CD4-positive, CD25-positive, alpha-beta regulatory T cell (primary cell): ENCODE results near the gene CYB561D1. TPM values are rescaled to one million over a fixed set of nuclear protein-coding genes. Genes with fewer than 3 reads are reported as not detected.
A peak's percentile ranks its signal among the peaks of the same experiment; 100 is the strongest.
"Not testable (repeated sequence)": the region's sequence is repeated elsewhere in the genome, so short reads cannot be mapped to it uniquely, and the experiment has no call there.

Experiments
- ATAC-seq, 2 donors: fragments of 150-1000 bp; cut with Tn5 transposase; one replicate each; pipeline ENCODE4 v1.10.0; 2021; ENCODE audit warnings: low read depth in 2 of 2, moderate number of reproducible peaks in 2 of 2, moderate library complexity in 1 of 2
- DNase-seq, 3 donors: peaks; one replicate each; pipeline versions ENCODE4 v3.0.0 to v3.0.0-alpha.2; 2012 to 2022; ENCODE audit warnings: mixed read lengths in 1 of 3
- H3K27ac ChIP-seq: one replicate; pipeline ENCODE4 v1.7.0; 2013; ENCODE audit warnings: mild to moderate bottlenecking, low read length; ENCODE audit not compliant: insufficient read depth, poor library complexity, severe bottlenecking
- H3K27me3 ChIP-seq: one replicate; pipeline ENCODE4 v1.7.0; 2013; ENCODE audit warnings: low read length; ENCODE audit not compliant: control insufficient read depth, insufficient read depth
- H3K36me3 ChIP-seq: one replicate; pipeline ENCODE4 v1.7.0; 2013; ENCODE audit warnings: mild to moderate bottlenecking, low read length, moderate library complexity; ENCODE audit not compliant: control insufficient read depth, insufficient read depth
- H3K4me1 ChIP-seq: 2 replicates; pipeline ENCODE4 v1.7.0; 2013; ENCODE audit warnings: mild to moderate bottlenecking, low read length; ENCODE audit not compliant: insufficient read depth, control insufficient read depth, poor library complexity, severe bottlenecking
- H3K4me3 ChIP-seq: one replicate; pipeline ENCODE4 v1.7.0; 2013; ENCODE audit warnings: low read depth, mild to moderate bottlenecking, low read length, moderate library complexity
- H3K9me3 ChIP-seq, 2 experiments: 1 replicate in 1 of 2; 2 replicates in 1 of 2; pipeline ENCODE4 v1.7.0; 2013; ENCODE audit warnings: low read length in 2 of 2, mild to moderate bottlenecking in 1 of 2, moderate library complexity in 1 of 2; ENCODE audit not compliant: control insufficient read depth in 2 of 2
- H3K27ac Mint-ChIP-seq, 3 donors: one replicate each; pipeline ENCODE4 v1.8.0; 2020 to 2022; ENCODE audit warnings: mild to moderate bottlenecking in 3 of 3, mixed read lengths in 3 of 3, moderate library complexity in 2 of 3
- H3K27me3 Mint-ChIP-seq: one replicate; pipeline ENCODE4 v1.8.0; 2022; ENCODE audit warnings: mild to moderate bottlenecking, mixed read lengths
- H3K36me3 Mint-ChIP-seq: one replicate; pipeline ENCODE4 v1.8.0; 2020; ENCODE audit warnings: mixed read lengths
- H3K4me1 Mint-ChIP-seq, 4 donors: one replicate each; pipeline ENCODE4 v1.8.0; 2020 to 2022; ENCODE audit warnings: mixed read lengths in 4 of 4, mild to moderate bottlenecking in 1 of 4
- H3K4me3 Mint-ChIP-seq, 4 donors: one replicate each; pipeline ENCODE4 v1.8.0; 2020 to 2022; ENCODE audit warnings: mild to moderate bottlenecking in 4 of 4, mixed read lengths in 4 of 4, moderate library complexity in 3 of 4
- H3K9me3 Mint-ChIP-seq, 7 donors: one replicate each; pipeline ENCODE4 v1.8.0; 2020 to 2022; ENCODE audit warnings: mixed read lengths in 7 of 7, mild to moderate bottlenecking in 3 of 7, moderate library complexity in 2 of 7
- polyA plus RNA-seq, 4 donors: library from polyadenylated mRNA; unstranded; fragments of 300-500 nt; fragmentation: Illumina TruSeq; gene quantifications; one replicate each; pipeline ENCODE4 v1.2.3, GENCODE V29; 2021
- total RNA-seq: library from RNA; stranded (reverse); gene quantifications from one replicate; pipeline ENCODE4 v1.2.3, GENCODE V29; 2022

Gene CYB561D1
- total RNA-seq (30.7 TPM), polyA plus RNA-seq (10 to 100 TPM; 11.5 to 22.7 (median 18.7) TPM)

- peaks cover 53% of the 10 kb centered on the region for H3K4me1 ChIP-seq
- H3K4me3 ChIP-seq: peak within 1 kb of the TSS; percentile 80
- H3K36me3 ChIP-seq: peaks cover 34% of the 10 kb centered on the region
- peak within 1 kb of the TSS; percentile 76 for H3K27ac ChIP-seq
- ATAC-seq: peak; percentile 89 to 91
- DNase-seq: peak; percentile 85 to 92 (median 91)
- Mint-ChIP-seq H3K27me3 (peaks cover 4% of the 10 kb centered on the region), H3K27ac (peak within 1 kb of the TSS; percentile 72 to 90 (median 77)), H3K4me1 (peaks cover 7 to 56% (median 41%) of the 10 kb centered on the region in 4 donors), H3K9me3 (no peaks in the 10 kb centered on the region), H3K36me3 (peaks cover 7% of the 10 kb centered on the region), H3K4me3 (peak within 1 kb of the TSS; percentile 93 to 99 (median 95))
- H3K9me3 ChIP-seq: no peaks in the 10 kb centered on the region
- H3K27me3 ChIP-seq: no peaks in the 10 kb centered on the region
Measured at GRCh38 chr1:109493805-109494539, at the start of gene CYB561D1. CYB561D1 (plus strand) TSS chr1:109494094; CDS start chr1:109494140, 46 bp downstream.

GRCh38 chr1:109444346-109444745 is 49.5 kb upstream of the CYB561D1 start:
- Histone ChIP-seq H3K9me3 (no peaks in the 10 kb centered on the region), H3K4me1 (no peaks in the 10 kb centered on the region), H3K27me3 (peaks cover 46% of the 10 kb centered on the region), H3K4me3 (no peak overlapping the region), H3K36me3 (no peaks in the 10 kb centered on the region), H3K27ac (no peak overlapping the region)
- H3K27me3 Mint-ChIP-seq: peaks cover 41% of the 10 kb centered on the region
- DNase-seq (no peak), ATAC-seq (no peak)
- no peak overlapping the region for H3K4me3 Mint-ChIP-seq
- H3K9me3 Mint-ChIP-seq: no peaks in the 10 kb centered on the region
- no peaks in the 10 kb centered on the region for H3K4me1 Mint-ChIP-seq
- H3K36me3 Mint-ChIP-seq: no peaks in the 10 kb centered on the region
- H3K27ac Mint-ChIP-seq: no peak overlapping the region

- H3K27ac ChIP-seq, ATAC-seq, H3K9me3 ChIP-seq, H3K4me3 ChIP-seq, H3K36me3 ChIP-seq, H3K36me3 Mint-ChIP-seq, H3K4me3 Mint-ChIP-seq, H3K4me1 ChIP-seq, DNase-seq, H3K9me3 Mint-ChIP-seq, H3K4me1 Mint-ChIP-seq, H3K27ac Mint-ChIP-seq: not testable (repeated sequence)
- H3K27me3 Mint-ChIP-seq: peaks cover 59% of the 10 kb centered on the region
- H3K27me3 ChIP-seq: peaks cover 49% of the 10 kb centered on the region
Measured at GRCh38 chr1:109445949-109446695, 47.8 kb upstream of the CYB561D1 start.

DNA sequence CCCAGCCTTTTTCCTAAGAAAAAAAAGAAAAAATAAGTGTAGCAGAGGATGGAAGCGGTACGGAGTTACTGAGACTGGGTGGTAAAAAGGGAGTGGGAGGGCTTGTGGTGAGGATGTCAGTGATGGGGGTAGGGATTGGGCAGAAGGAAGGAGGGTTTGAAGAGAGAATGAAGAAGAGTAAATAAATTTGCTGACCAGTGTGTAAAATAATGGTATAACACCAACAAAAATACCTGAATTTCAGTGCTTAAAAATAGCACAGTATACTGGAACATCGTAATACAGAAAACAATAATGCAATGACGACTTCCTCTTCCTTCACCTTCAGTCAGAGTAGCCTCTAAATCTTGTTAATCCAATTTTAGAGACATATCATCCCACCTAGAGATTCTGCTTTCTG is 46.4 kb upstream of the CYB561D1 start:
- Histone ChIP-seq H3K36me3 (no peaks in the 10 kb centered on the region), H3K4me3 (no peak overlapping the region), H3K9me3 (no peaks in the 10 kb centered on the region), H3K27ac (no peak overlapping the region), H3K27me3 (peaks cover 42% of the 10 kb centered on the region), H3K4me1 (no peaks in the 10 kb centered on the region)
- Mint-ChIP-seq H3K4me1 (no peaks in the 10 kb centered on the region), H3K9me3 (peaks cover 0 to 2% (median 0%) of the 10 kb centered on the region in 7 donors), H3K4me3 (no peak overlapping the region), H3K27me3 (peaks cover 70% of the 10 kb centered on the region), H3K36me3 (peaks cover 3% of the 10 kb centered on the region), H3K27ac (no peak overlapping the region)
- ATAC-seq: no peak
- no peak for DNase-seq

DNA sequence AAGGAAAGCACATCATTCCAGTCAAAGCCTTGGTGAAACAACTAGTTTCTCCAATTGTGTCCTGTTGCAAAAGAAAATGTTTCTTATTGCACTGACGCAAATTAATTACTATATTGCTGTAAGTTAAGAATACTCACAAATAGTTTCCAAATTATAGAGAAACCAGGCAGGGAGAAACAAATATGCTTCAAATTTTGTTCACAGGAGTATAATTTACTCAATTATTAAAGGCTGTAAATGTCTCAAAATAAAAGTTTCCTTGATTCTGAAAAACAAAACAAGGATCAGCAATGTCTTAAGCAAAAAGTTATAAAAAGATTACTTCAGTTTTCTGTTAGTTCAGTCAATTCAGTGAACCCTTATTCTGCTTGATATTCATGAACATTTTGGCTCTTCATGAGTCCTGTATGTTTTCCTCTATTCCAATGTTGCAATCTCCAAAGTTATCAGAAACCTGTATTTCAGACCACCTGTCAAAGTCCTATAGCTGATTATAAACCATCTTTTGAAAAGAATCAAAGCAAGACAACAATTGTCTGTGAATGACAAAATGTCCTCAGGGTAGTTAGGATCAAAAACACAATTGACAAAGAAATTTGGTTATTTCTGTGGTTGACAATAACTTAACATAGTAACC is 39.3 kb upstream of the CYB561D1 start:
- Histone ChIP-seq H3K27ac (no peak overlapping the region), H3K27me3 (peaks cover 16% of the 10 kb centered on the region), H3K4me3 (no peak overlapping the region), H3K9me3 (peaks cover 11 to 14% of the 10 kb centered on the region in 2 experiments), H3K4me1 (no peaks in the 10 kb centered on the region), H3K36me3 (no peaks in the 10 kb centered on the region)
- ATAC-seq (no peak), DNase-seq (no peak)
- H3K4me1 Mint-ChIP-seq: no peaks in the 10 kb centered on the region
- no peak overlapping the region for H3K4me3 Mint-ChIP-seq
- H3K27ac Mint-ChIP-seq: no peak overlapping the region
- H3K27me3 Mint-ChIP-seq: peaks cover 73% of the 10 kb centered on the region
- H3K9me3 Mint-ChIP-seq: peaks cover 6 to 20% (median 7%) of the 10 kb centered on the region in 7 donors
- peaks cover under 1% of the 10 kb centered on the region for H3K36me3 Mint-ChIP-seq

DNA sequence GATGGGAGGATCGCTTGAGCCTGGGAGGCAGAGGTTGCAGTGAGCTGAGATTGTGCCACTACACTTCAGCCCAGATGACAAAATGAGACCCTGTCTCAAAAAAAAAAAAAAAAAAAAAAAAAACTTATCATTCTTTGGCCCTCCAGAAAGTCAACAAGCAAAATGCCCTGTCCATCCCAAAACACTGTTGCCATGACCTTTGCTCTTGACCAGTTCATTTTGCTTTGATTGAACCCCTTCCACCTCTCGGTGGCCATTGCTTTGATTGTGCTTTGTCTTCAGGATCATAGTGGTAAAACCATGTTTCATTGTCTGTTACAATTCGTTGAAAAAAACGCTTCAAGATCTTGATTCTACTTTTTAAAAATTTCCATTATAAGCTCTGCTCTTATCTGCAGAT is 36.1 kb upstream of the CYB561D1 start:
- Histone ChIP-seq H3K4me3 (no peak overlapping the region), H3K9me3 (peaks cover 11 to 14% of the 10 kb centered on the region in 2 experiments), H3K27me3 (peaks cover 8% of the 10 kb centered on the region), H3K27ac (no peak overlapping the region), H3K36me3 (no peaks in the 10 kb centered on the region), H3K4me1 (no peaks in the 10 kb centered on the region)
- Mint-ChIP-seq H3K4me3 (no peak overlapping the region), H3K9me3 (peaks cover 6 to 20% (median 7%) of the 10 kb centered on the region in 7 donors), H3K27me3 (peaks cover 77% of the 10 kb centered on the region), H3K4me1 (no peaks in the 10 kb centered on the region), H3K27ac (no peak overlapping the region), H3K36me3 (no peaks in the 10 kb centered on the region)
- ATAC-seq (no peak), DNase-seq (no peak)

DNA sequence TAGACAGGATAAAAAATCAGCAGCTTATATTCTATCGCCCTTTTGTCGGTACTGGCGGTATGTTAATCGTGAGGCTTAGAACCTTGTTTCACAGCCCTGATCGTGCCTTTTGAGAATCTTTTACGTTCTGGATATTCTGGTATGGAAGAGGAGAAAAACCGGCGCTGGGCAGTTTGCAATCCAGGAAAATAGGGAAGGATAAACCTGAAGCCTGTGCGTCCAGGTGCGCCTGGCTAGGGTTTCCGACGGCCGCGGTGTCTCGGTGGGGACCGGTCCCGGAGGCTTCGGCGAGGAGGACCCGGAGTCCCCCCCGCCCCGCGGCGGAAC is 27.8 kb upstream of the CYB561D1 start:
- Mint-ChIP-seq H3K4me1 (peaks cover 0 to 7% (median 5%) of the 10 kb centered on the region in 4 donors), H3K27me3 (peaks cover 94% of the 10 kb centered on the region), H3K4me3 (peak overlapping the region; percentile 76 to 90 (median 82)), H3K36me3 (no peaks in the 10 kb centered on the region), H3K27ac (no peak overlapping the region), H3K9me3 (peaks cover 0 to 3% (median 0%) of the 10 kb centered on the region in 7 donors)
- DNase-seq (no peak), ATAC-seq (no peak)
- peaks cover 35% of the 10 kb centered on the region for H3K27me3 ChIP-seq
- H3K4me3 ChIP-seq: no peak overlapping the region
- no peak overlapping the region for H3K27ac ChIP-seq
- H3K36me3 ChIP-seq: no peaks in the 10 kb centered on the region
- no peaks in the 10 kb centered on the region for H3K9me3 ChIP-seq
- H3K4me1 ChIP-seq: peaks cover 11% of the 10 kb centered on the region
